ENCODE measurements around the gene KRTAP5-7. TPM values are rescaled to one million over a fixed set of nuclear protein-coding genes. Genes with fewer than 3 reads are reported as not detected.
A peak's percentile ranks its signal among the peaks of the same experiment; 100 is the strongest.

Gene KRTAP5-7
- total and polyA plus RNA-seq, 8 donors, result 0.14 to 0.24 (median 0.18) TPM; not detected in 5

- no peak for TF ChIP-seq CTCF (IDR thresholded peaks at IDR 0.05)
- no peak overlapping the region for H3K27ac ChIP-seq
- DNase-seq (no peak), ATAC-seq (no peak)
- H3K4me1 ChIP-seq, result peaks cover 3 to 7% of the 10 kb centered on the region in 2 donors
- intact Hi-C loops (cut with DNase I), result no loop called here
- H3K27me3 ChIP-seq, result no peaks in the 10 kb centered on the region
- no peaks in the 10 kb centered on the region for H3K9me3 ChIP-seq
- no peak overlapping the region for H3K4me3 ChIP-seq
- H3K36me3 ChIP-seq, result peaks cover 0 to 96% of the 10 kb centered on the region in 2 donors
Observed at GRCh38 chr11:71490731-71491390, 36.2 kb upstream of the KRTAP5-7 start.

GRCh38 chr11:71491531-71491930, 35.5 kb upstream of the KRTAP5-7 start:
- Histone ChIP-seq H3K36me3 (peaks cover 0 to 96% of the 10 kb centered on the region in 2 donors), H3K9me3 (no peaks in the 10 kb centered on the region)

GRCh38 chr11:71491940-71492339, 35.1 kb upstream of the KRTAP5-7 start:
- Histone ChIP-seq H3K36me3 (peaks cover 0 to 96% of the 10 kb centered on the region in 2 donors), H3K27ac (no peak overlapping the region), H3K27me3 (no peaks in the 10 kb centered on the region), H3K4me1 (peaks cover 3 to 7% of the 10 kb centered on the region in 2 donors), H3K4me3 (no peak overlapping the region), H3K9me3 (no peaks in the 10 kb centered on the region)
- no peak for DNase-seq
- no peak for TF ChIP-seq CTCF (IDR thresholded peaks at IDR 0.05)
- ATAC-seq, result no peak
- intact Hi-C loops (cut with DNase I), result no loop called here

More at GRCh38 chr11:71491531-71491930, 35.5 kb upstream of the KRTAP5-7 start:
- Histone ChIP-seq H3K4me3 (no peak overlapping the region), H3K4me1 (peaks cover 3 to 7% of the 10 kb centered on the region in 2 donors), H3K27me3 (no peaks in the 10 kb centered on the region), H3K27ac (no peak overlapping the region)
- intact Hi-C loops (cut with DNase I), result no loop called here
- TF ChIP-seq CTCF (IDR thresholded peaks at IDR 0.05), result no peak
- ATAC-seq (no peak), DNase-seq (peak in 1 of 4 donors; percentile 65)

- intact Hi-C loops (cut with DNase I), result no loop called here
- H3K27ac ChIP-seq, result no peak overlapping the region
- H3K4me1 ChIP-seq, result peaks cover 0 to 6% of the 10 kb centered on the region in 2 donors
- H3K36me3 ChIP-seq, result peaks cover 0 to 99% of the 10 kb centered on the region in 2 donors
- DNase-seq (no peak), ATAC-seq (no peak)
- no peaks in the 10 kb centered on the region for H3K27me3 ChIP-seq
- TF ChIP-seq CTCF (IDR thresholded peaks at IDR 0.05), result no peak
- no peak overlapping the region for H3K4me3 ChIP-seq
- H3K9me3 ChIP-seq, result no peaks in the 10 kb centered on the region
Observed at GRCh38 chr11:71495286-71496230, 31.5 kb upstream of the KRTAP5-7 start.

GRCh38 chr11:71496421-71496820, 30.6 kb upstream of the KRTAP5-7 start:
- no peak for TF ChIP-seq CTCF (IDR thresholded peaks at IDR 0.05)
- H3K4me3 ChIP-seq, result no peak overlapping the region
- no peaks in the 10 kb centered on the region for H3K9me3 ChIP-seq
- H3K27me3 ChIP-seq, result no peaks in the 10 kb centered on the region
- DNase-seq (no peak), ATAC-seq (no peak)
- H3K27ac ChIP-seq, result no peak overlapping the region
- intact Hi-C loops (cut with DNase I), result no loop called here
- peaks cover 0 to 99% of the 10 kb centered on the region in 2 donors for H3K36me3 ChIP-seq
- H3K4me1 ChIP-seq, result peaks cover 0 to 6% of the 10 kb centered on the region in 2 donors
